Measurements from ENCODE around the gene CIDEC. TPM values are rescaled to one million over a fixed set of nuclear protein-coding genes. Genes with fewer than 3 reads are reported as not detected.
A peak's percentile ranks its signal among the peaks of the same experiment; 100 is the strongest.

The CIDEC gene
- total and polyA plus RNA-seq, 9 of the 15 experiments (the other 6 are each of a cell fraction or from before 2014, with no cell fraction given), result not detected

DNA sequence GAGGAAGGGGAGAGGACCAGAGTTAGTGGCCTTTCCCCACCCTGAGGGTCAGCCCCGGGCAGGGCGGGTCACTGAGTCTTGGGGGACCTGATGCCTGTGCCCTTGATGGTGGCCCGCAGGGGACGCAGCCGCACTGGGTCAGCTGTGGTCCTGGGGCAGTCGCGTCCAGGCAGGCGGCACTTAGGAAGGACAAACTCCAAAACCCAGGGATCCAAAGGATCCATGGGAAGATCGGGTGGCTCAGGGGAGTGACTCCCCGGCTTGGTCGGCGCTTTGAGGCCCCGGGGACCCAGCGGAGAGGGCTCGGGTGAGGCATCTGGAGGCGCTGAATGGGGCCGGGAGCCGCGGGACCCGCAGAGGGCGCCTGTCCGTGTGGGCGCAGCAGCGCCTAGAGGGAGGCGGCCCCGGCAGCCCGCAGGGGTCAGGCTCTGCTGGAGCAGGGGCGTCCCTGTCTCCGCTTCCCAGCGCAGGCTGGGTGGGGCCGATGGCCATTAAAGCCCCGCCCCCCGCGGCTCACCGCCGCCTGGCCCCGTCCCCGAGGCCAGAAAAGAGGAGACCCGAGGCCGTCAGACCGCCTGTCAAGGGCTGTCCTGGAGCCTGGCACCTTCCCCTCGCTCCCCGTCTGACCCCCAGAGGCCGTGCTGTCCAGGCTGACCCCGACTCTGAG, 17.5 kb downstream of the CIDEC start (continued):
- TF ChIP-seq, protein P1, sequence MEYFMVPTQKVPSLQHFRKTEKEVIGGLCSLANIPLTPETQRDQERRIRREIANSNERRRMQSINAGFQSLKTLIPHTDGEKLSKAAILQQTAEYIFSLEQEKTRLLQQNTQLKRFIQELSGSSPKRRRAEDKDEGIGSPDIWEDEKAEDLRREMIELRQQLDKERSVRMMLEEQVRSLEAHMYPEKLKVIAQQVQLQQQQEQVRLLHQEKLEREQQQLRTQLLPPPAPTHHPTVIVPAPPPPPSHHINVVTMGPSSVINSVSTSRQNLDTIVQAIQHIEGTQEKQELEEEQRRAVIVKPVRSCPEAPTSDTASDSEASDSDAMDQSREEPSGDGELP (CRISPR knock-in tag; IDR thresholded peaks at IDR 0.05; ENCODE audit: borderline replicate concordance), result peak; percentile 93
- no peak for TF ChIP-seq MAFF (IDR thresholded peaks at IDR 0.05; ENCODE audit: low read length)
- TF ChIP-seq CREM (IDR thresholded peaks at IDR 0.05; ENCODE audit: low read depth), result peak; percentile 68; the same call in 1 of the 2 replicates
- TF ChIP-seq NFIC (IDR thresholded peaks at IDR 0.05), result peak; percentile 44; the same call in 1 of the 2 replicates
- peak; percentile 44 for TF ChIP-seq HNRNPLL (IDR thresholded peaks at IDR 0.05; ENCODE audit: low read depth, low read length, poor library complexity, severe bottlenecking)
- TF ChIP-seq ZNF707 (CRISPR knock-in tag; conservative IDR thresholded peaks at IDR 0.05), result no peak
- TF ChIP-seq, protein P2, sequence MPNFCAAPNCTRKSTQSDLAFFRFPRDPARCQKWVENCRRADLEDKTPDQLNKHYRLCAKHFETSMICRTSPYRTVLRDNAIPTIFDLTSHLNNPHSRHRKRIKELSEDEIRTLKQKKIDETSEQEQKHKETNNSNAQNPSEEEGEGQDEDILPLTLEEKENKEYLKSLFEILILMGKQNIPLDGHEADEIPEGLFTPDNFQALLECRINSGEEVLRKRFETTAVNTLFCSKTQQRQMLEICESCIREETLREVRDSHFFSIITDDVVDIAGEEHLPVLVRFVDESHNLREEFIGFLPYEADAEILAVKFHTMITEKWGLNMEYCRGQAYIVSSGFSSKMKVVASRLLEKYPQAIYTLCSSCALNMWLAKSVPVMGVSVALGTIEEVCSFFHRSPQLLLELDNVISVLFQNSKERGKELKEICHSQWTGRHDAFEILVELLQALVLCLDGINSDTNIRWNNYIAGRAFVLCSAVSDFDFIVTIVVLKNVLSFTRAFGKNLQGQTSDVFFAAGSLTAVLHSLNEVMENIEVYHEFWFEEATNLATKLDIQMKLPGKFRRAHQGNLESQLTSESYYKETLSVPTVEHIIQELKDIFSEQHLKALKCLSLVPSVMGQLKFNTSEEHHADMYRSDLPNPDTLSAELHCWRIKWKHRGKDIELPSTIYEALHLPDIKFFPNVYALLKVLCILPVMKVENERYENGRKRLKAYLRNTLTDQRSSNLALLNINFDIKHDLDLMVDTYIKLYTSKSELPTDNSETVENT (CRISPR knock-in tag; IDR thresholded peaks at IDR 0.05), result no peak
- no peak for TF ChIP-seq PHTF2 (CRISPR knock-in tag; IDR thresholded peaks at IDR 0.05)
- TF ChIP-seq, protein P3, sequence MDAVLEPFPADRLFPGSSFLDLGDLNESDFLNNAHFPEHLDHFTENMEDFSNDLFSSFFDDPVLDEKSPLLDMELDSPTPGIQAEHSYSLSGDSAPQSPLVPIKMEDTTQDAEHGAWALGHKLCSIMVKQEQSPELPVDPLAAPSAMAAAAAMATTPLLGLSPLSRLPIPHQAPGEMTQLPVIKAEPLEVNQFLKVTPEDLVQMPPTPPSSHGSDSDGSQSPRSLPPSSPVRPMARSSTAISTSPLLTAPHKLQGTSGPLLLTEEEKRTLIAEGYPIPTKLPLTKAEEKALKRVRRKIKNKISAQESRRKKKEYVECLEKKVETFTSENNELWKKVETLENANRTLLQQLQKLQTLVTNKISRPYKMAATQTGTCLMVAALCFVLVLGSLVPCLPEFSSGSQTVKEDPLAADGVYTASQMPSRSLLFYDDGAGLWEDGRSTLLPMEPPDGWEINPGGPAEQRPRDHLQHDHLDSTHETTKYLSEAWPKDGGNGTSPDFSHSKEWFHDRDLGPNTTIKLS (IDR thresholded peaks at IDR 0.05; ENCODE audit: borderline replicate concordance, low read depth), result no peak
- TF ChIP-seq LEF1 (IDR thresholded peaks at IDR 0.05), result no peak
- no peak; the same call in 1 of the 2 replicates for TF ChIP-seq C11orf30 (IDR thresholded peaks at IDR 0.05; ENCODE audit: low read depth)
- TF ChIP-seq, protein P4, sequence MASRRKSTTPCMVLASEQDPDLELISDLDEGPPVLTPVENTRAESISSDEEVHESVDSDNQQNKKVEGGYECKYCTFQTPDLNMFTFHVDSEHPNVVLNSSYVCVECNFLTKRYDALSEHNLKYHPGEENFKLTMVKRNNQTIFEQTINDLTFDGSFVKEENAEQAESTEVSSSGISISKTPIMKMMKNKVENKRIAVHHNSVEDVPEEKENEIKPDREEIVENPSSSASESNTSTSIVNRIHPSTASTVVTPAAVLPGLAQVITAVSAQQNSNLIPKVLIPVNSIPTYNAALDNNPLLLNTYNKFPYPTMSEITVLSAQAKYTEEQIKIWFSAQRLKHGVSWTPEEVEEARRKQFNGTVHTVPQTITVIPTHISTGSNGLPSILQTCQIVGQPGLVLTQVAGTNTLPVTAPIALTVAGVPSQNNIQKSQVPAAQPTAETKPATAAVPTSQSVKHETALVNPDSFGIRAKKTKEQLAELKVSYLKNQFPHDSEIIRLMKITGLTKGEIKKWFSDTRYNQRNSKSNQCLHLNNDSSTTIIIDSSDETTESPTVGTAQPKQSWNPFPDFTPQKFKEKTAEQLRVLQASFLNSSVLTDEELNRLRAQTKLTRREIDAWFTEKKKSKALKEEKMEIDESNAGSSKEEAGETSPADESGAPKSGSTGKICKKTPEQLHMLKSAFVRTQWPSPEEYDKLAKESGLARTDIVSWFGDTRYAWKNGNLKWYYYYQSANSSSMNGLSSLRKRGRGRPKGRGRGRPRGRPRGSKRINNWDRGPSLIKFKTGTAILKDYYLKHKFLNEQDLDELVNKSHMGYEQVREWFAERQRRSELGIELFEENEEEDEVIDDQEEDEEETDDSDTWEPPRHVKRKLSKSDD (conservative IDR thresholded peaks at IDR 0.05; ENCODE audit: low read length), result no peak
- TF ChIP-seq, protein P5, sequence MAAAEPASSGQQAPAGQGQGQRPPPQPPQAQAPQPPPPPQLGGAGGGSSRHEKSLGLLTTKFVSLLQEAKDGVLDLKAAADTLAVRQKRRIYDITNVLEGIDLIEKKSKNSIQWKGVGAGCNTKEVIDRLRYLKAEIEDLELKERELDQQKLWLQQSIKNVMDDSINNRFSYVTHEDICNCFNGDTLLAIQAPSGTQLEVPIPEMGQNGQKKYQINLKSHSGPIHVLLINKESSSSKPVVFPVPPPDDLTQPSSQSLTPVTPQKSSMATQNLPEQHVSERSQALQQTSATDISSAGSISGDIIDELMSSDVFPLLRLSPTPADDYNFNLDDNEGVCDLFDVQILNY (CRISPR knock-in tag; IDR thresholded peaks at IDR 0.05), result 0 out of 2 replicates have a peak, but pooled peaks have one; percentile 38
- peak; percentile 88; the same call in 1 of the 2 replicates for TF ChIP-seq CBX1 (IDR thresholded peaks at IDR 0.05; ENCODE audit: low read depth)
- TF ChIP-seq, protein P6, sequence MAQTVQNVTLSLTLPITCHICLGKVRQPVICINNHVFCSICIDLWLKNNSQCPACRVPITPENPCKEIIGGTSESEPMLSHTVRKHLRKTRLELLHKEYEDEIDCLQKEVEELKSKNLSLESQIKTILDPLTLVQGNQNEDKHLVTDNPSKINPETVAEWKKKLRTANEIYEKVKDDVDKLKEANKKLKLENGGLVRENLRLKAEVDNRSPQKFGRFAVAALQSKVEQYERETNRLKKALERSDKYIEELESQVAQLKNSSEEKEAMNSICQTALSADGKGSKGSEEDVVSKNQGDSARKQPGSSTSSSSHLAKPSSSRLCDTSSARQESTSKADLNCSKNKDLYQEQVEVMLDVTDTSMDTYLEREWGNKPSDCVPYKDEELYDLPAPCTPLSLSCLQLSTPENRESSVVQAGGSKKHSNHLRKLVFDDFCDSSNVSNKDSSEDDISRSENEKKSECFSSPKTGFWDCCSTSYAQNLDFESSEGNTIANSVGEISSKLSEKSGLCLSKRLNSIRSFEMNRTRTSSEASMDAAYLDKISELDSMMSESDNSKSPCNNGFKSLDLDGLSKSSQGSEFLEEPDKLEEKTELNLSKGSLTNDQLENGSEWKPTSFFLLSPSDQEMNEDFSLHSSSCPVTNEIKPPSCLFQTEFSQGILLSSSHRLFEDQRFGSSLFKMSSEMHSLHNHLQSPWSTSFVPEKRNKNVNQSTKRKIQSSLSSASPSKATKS (CRISPR knock-in tag; IDR thresholded peaks at IDR 0.05), result no peak
- TF ChIP-seq TCF3 (CRISPR knock-in tag; IDR thresholded peaks at IDR 0.05), result 0 out of 2 replicates have a peak, but pooled peaks have one; percentile 10
- no peak for TF ChIP-seq TAF15 (IDR thresholded peaks at IDR 0.05; ENCODE audit: low read depth, low read length)
